Loucy (cell line): ENCODE data around the gene SHC3.

Source experiments
- H2AFZ ChIP-seq: fragments of 200-600 bp; sonication (generic); 2 replicates; pipeline ENCODE4 v1.6.0; 2016; ENCODE audit warnings: antibody characterized with exemption, mild to moderate bottlenecking, low read length, moderate library complexity
- H3F3A ChIP-seq: fragments of 200-600 bp; 2 replicates; pipeline ENCODE4 v1.6.0; 2016; ENCODE audit warnings: antibody characterized with exemption, low read depth, mild to moderate bottlenecking
- H3K27me3 ChIP-seq: fragments of 200-600 bp; sonication (generic); 2 replicates; pipeline ENCODE4 v1.6.1; 2014; ENCODE audit warnings: low read length, mild to moderate bottlenecking; ENCODE audit not compliant: insufficient read depth, poor library complexity, severe bottlenecking
- H3K36me3 ChIP-seq: fragments of 200-600 bp; sonication (generic); 2 replicates; pipeline ENCODE4 v1.6.1; 2016; ENCODE audit warnings: low read length; ENCODE audit not compliant: insufficient read depth
- H3K4me1 ChIP-seq: fragments of 200-600 bp; sonication (generic); 2 replicates; pipeline ENCODE4 v1.5.1; 2014; ENCODE audit warnings: low read length, mild to moderate bottlenecking; ENCODE audit not compliant: insufficient read depth, poor library complexity, severe bottlenecking
- H3K4me2 ChIP-seq: fragments of 200-600 bp; sonication (generic); 2 replicates; pipeline ENCODE4 v1.6.0; 2014; ENCODE audit warnings: antibody characterized with exemption, low read length, low read depth, mild to moderate bottlenecking; ENCODE audit not compliant: poor library complexity, severe bottlenecking
- H3K4me3 ChIP-seq: fragments of 200-600 bp; sonication (generic); 2 replicates; pipeline ENCODE4 v1.5.1; 2014; ENCODE audit warnings: low read length, mild to moderate bottlenecking, mixed read lengths; ENCODE audit not compliant: poor library complexity, severe bottlenecking
- H3K79me2 ChIP-seq: fragments of 200-600 bp; sonication (generic); 2 replicates; pipeline ENCODE4 v1.6.1; 2014; ENCODE audit warnings: low read length; ENCODE audit not compliant: insufficient read depth
- H3K9ac ChIP-seq: fragments of 200-600 bp; sonication (generic); 2 replicates; pipeline ENCODE4 v1.6.0; 2014; ENCODE audit warnings: mild to moderate bottlenecking, low read depth, low read length, moderate library complexity; ENCODE audit not compliant: poor library complexity, severe bottlenecking
- H3K9me2 ChIP-seq: fragments of 200-600 bp; sonication (generic); replicated peaks from 2 replicates; pipeline ENCODE4 v1.6.1; 2016; ENCODE audit warnings: low read depth, low read length, mixed read lengths
- H3K9me3 ChIP-seq: fragments of 200-600 bp; sonication (generic); 2 replicates; pipeline ENCODE4 v1.6.1; 2014; ENCODE audit warnings: mild to moderate bottlenecking, antibody characterized with exemption, low read length, low read depth; ENCODE audit not compliant: insufficient read depth
- H4K20me1 ChIP-seq: fragments of 200-600 bp; sonication (generic); 2 replicates; pipeline ENCODE4 v1.6.0; 2014; ENCODE audit warnings: antibody characterized with exemption, low read length, mild to moderate bottlenecking; ENCODE audit not compliant: insufficient read depth, poor library complexity, severe bottlenecking
- EZH2phosphoT487 ChIP-seq: fragments of 200-600 bp; IDR thresholded peaks from 2 replicates; pipeline ENCODE4 v1.6.1; 2018; ENCODE audit warnings: antibody characterized with exemption, mild to moderate bottlenecking, moderate library complexity, borderline replicate concordance
- TF ChIP-seq, protein P1 (sequence below): fragments of 200-600 bp; sonication (generic); conservative IDR thresholded peaks from 2 replicates; pipeline ENCODE4 v1.5.1; 2014; ENCODE audit warnings: mild to moderate bottlenecking, antibody characterized with exemption, low read length

Gene SHC3

GRCh38 chr9:89011683-89012082 is 166.9 kb downstream of the SHC3 start:
- H3K79me2 ChIP-seq = no peaks in the 10 kb centered on the region
- no peak overlapping the region for H3K9ac ChIP-seq
- no peak overlapping the region for H2AFZ ChIP-seq
- no peaks in the 10 kb centered on the region for H3K36me3 ChIP-seq
- no peaks in the 10 kb centered on the region for H3F3A ChIP-seq
- no peak overlapping the region for H3K4me2 ChIP-seq
- no peak overlapping the region for H3K4me3 ChIP-seq
- no peaks in the 10 kb centered on the region for H4K20me1 ChIP-seq
- no peaks in the 10 kb centered on the region for H3K9me3 ChIP-seq
- no peak for TF ChIP-seq EZH2phosphoT487
- TF ChIP-seq, protein P1, sequence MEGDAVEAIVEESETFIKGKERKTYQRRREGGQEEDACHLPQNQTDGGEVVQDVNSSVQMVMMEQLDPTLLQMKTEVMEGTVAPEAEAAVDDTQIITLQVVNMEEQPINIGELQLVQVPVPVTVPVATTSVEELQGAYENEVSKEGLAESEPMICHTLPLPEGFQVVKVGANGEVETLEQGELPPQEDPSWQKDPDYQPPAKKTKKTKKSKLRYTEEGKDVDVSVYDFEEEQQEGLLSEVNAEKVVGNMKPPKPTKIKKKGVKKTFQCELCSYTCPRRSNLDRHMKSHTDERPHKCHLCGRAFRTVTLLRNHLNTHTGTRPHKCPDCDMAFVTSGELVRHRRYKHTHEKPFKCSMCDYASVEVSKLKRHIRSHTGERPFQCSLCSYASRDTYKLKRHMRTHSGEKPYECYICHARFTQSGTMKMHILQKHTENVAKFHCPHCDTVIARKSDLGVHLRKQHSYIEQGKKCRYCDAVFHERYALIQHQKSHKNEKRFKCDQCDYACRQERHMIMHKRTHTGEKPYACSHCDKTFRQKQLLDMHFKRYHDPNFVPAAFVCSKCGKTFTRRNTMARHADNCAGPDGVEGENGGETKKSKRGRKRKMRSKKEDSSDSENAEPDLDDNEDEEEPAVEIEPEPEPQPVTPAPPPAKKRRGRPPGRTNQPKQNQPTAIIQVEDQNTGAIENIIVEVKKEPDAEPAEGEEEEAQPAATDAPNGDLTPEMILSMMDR = no peak
- H3K9me2 ChIP-seq = no peaks in the 10 kb centered on the region
- no peaks in the 10 kb centered on the region for H3K4me1 ChIP-seq
- no peaks in the 10 kb centered on the region for H3K27me3 ChIP-seq

DNA sequence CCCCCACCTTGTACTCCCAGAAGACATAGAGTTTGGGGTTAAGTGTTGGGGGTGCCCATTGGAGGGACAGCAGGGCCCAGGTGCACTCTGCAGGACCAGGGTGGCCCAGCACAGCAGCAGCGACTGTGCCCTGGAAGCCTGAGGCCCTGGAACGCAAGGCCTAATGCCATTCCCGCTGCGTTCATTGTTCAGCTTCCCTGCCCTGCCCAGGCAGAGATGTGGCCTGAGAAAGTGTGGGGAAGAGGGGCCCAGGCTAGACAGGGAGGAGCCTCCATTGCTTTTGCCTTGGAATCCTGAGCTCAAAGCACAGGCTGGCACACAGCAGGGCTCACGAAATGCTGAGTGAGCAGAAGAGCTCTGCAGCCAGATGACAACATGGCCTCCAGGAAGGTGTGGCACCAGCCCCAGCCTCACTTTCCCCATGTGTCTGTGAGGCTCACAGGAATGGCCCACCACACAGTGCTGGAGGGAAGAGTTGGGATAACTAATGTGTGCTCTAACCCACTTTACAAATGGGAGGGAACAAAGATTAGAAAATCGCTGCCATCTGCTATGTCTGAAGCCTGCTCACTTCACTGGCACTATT is 168.0 kb downstream of the SHC3 start:
- Histone ChIP-seq H3K4me2 (no peak overlapping the region), H3K36me3 (no peaks in the 10 kb centered on the region), H3F3A (no peaks in the 10 kb centered on the region), H3K9me2 (no peaks in the 10 kb centered on the region), H3K79me2 (no peaks in the 10 kb centered on the region), H2AFZ (no peak overlapping the region), H3K9ac (no peak overlapping the region), H3K4me1 (no peaks in the 10 kb centered on the region), H4K20me1 (no peaks in the 10 kb centered on the region), H3K4me3 (no peak overlapping the region), H3K27me3 (no peaks in the 10 kb centered on the region), H3K9me3 (no peaks in the 10 kb centered on the region)
- no peak for TF ChIP-seq EZH2phosphoT487
- TF ChIP-seq, protein P1 = no peak

DNA sequence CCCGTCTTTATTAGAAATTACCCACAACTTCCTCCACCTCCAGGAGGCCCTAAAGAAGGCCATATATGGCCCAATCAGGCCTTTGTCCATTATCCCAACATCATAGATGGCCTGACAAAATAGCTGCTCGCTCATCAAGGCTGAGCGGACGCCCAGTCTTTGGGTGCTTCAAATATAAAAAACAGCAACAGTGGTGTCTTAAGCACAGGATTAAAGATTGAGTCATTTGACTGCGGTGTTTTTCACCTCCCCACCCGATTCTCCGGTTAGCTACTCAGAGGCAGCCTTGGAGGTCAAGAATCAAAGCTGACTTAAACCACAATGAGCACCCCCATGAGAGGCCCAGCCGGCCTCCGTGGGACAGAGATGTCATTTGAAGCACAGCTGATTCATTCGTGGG is 168.6 kb downstream of the SHC3 start:
- TF ChIP-seq, protein P1 = no peak
- TF ChIP-seq EZH2phosphoT487 = no peak
- no peaks in the 10 kb centered on the region for H4K20me1 ChIP-seq
- H3K4me1 ChIP-seq = no peaks in the 10 kb centered on the region
- no peak overlapping the region for H3K4me3 ChIP-seq
- no peaks in the 10 kb centered on the region for H3K9me2 ChIP-seq
- H3K79me2 ChIP-seq = no peaks in the 10 kb centered on the region
- H3K9me3 ChIP-seq = no peaks in the 10 kb centered on the region
- no peaks in the 10 kb centered on the region for H3K27me3 ChIP-seq
- no peak overlapping the region for H3K4me2 ChIP-seq
- H3F3A ChIP-seq = no peaks in the 10 kb centered on the region
- H3K9ac ChIP-seq = no peak overlapping the region
- no peaks in the 10 kb centered on the region for H3K36me3 ChIP-seq
- H2AFZ ChIP-seq = no peak overlapping the region
